ENCODE data around the gene CDC6. TPM values are rescaled to one million over a fixed set of nuclear protein-coding genes. Genes with fewer than 3 reads are reported as not detected.

CDC6 gene
- total RNA-seq, 1 experiment from 2014 or later: 17.6 TPM

DNA sequence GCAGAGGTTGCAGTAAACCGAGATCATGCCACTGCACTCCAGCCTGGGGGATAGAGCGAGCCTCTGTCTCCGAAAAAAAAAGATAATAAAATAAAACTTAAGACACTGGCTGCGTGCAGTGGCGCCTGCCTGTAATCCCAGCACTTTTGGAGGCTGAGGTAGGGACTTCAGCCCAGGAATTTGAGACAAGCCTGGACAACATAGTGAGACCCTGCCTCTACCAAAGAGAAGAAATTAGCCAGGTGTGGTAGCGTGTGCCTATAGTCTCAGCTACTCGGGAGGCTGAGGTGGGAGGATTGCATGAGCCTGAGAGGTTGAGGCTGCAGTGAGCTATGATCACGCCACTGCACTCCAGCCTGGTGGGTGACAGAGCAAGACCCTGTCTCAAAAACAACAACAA is 47.9 kb downstream of the CDC6 start:
- no peak for DNase-seq (ENCODE audit: extremely low read depth, low read depth)

DNA sequence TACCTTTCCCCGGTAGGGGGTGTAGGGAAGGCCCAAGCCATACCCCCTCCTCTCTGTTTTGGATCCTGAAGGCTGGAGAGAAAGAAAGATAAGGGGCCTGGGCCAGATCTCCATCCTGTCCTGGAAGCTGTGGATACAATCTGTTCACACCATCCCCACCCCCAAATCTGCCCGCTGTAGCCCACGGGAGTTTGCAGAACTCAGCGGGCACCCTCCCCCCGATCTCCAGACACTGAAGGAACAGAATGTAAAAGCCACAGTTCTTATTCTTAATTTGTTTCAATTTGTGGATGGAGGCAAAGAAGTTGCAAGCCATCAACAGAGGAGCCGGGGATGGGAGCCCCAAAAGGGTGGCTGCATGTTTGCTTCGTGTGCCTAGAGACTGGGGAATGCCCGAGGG is 49.7 kb downstream of the CDC6 start:
- DNase-seq (ENCODE audit: extremely low read depth, low read depth): no peak

DNA sequence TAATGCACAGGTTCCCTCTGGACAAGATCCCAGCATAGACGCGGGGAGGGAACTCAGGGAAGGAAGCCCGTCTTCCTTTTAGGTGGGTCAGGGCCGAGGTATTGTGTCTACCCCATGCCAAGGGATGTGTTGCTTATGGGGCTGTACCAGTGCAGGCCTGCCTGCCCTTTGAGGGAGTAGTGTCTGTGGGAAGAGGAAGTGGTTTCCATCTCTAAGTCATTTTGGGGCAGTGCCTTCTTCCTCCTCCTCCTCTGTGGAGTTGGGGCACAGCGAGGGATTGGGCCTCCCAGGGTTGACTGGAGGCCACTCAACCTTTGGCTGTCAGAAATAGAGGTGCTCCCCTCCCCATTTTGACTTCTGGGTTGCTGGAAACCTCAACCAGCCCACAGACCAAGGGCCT is 50.4 kb downstream of the CDC6 start:
- no peak for DNase-seq (ENCODE audit: extremely low read depth, low read depth)

DNA sequence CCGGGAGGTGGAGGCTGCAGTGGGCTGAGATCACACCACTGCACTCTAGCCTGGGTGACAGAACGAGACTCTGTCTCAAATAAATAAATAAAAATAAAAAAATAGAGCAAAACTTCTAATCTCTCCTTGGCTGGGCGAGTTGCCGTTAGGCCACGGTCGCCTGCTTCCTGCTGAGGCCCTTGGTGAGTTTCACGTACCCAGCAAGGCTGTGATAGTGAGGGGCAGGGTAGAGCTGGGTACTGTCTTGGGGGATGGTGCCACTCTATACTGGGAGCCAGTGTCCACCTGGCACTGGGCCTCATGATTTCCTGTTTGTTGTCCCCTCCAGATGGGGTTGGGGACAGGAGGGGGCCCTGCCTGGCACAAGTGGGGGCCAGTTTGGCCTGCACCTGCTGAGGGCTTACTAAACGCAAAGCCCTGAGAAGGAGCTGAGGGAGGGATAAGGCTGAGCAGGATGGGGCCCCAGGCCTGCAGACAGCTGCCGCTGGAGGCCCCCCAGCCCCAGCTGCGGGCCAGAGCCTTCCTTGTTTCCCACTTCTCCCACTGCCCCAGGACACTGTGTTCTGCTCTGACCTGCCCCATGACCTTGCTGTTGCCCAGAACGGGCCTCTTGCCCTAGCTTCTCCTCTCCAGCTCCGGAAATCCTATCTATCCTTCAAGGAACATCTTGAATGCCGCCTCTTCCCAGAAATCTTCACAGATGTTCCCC is 51.4 kb downstream of the CDC6 start:
- no peak for DNase-seq (ENCODE audit: extremely low read depth, low read depth)

DNA sequence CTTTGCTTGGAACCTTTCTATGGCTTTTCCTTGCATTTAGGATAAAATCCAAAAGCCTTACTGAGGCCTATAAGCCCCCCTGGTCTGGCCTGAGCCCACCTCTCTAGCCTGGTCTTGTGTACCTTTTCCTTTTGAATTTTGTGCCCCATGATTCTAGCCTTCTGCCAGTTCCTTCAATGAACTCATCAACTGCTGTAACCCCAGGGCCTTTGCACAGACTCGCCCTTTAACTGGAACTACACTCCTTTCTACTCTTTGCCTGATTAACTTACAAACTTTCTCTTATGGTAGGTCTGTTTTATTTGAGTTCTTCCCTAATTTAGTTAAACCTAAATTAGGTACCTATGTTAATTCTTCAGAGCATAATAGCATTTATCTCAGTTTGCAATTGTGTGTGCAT is 52.6 kb downstream of the CDC6 start:
- no peak for DNase-seq (ENCODE audit: extremely low read depth, low read depth)

- DNase-seq (ENCODE audit: extremely low read depth, low read depth): peak; percentile 90
These were observed 53.5 kb downstream of the CDC6 start for GRCh38 chr17:40340880-40341807.

- peak; percentile 47 for DNase-seq (ENCODE audit: extremely low read depth, low read depth)
These were observed 54.3 kb downstream of the CDC6 start for GRCh38 chr17:40341808-40342503.

- no peak for DNase-seq (ENCODE audit: extremely low read depth, low read depth)
These were observed 55.0 kb downstream of the CDC6 start for GRCh38 chr17:40342504-40343218.

GRCh38 chr17:40343219-40344119 is 55.8 kb downstream of the CDC6 start:
- DNase-seq (ENCODE audit: extremely low read depth, low read depth): no peak

GRCh38 chr17:40344421-40345160 is 56.9 kb downstream of the CDC6 start:
- DNase-seq (ENCODE audit: extremely low read depth, low read depth): no peak

DNA sequence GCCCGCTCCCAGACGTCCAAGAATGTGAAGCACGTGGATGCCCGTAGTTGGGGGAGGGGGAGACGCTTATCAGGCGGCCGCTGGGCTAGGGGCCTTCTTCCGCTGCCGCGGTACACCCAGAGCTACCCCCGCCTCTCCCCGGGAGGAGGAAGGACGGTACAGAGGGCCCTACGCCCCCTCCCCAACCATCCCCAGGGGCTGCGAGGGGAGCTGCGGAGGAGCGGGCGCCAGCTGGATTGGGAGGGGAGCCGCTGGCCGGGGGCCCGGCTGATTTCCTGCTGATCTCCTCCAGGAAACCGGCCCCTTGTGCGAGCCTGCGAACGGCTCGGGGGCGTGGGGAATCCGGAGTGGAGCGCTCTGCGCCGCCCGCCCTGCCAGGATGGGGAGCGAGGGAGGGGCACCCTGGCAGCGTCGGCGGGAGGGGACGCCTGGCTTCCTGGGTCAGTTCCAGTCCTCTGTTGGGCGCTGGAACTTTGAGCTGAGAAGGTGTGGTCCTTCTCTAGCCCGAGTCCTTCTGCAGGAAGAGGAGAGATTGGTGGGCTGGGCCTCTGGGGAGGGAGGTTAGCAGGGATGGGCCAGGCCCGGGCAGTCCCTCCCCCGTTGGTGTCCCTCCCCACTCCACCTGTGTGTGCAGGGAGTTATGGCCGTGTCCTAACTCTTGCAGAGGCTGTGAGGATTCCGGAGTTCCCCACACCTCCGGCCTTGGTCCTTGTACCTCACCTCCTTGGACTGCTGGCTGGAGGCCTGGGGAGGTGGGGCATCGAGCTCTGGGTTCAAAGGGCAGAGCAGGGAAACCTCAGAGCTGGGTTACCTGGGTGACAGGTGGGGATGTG is 57.7 kb downstream of the CDC6 start:
- DNase-seq (ENCODE audit: extremely low read depth, low read depth): no peak

- DNase-seq (ENCODE audit: extremely low read depth, low read depth): no peak
These were observed 58.5 kb downstream of the CDC6 start for GRCh38 chr17:40345994-40346764.

DNA sequence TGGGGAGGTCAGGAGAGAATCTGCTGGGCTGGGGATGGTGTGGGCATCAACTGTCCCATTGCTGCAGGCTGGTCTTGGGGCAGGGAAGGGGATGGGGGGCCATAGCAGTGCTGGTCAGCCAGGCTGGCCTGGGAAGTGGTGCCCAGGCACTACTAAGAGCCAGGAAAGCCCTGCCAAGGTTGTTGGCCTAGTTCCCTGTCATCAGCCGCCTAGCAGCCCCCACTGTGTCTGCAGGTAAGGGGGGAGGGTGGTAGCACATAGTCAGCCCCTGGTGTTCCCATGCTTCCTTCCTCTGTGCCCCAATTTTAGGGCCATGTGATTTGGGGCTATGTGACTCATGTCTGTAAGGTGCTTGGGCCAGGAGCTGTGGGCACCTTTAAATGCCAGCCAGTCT is 59.1 kb downstream of the CDC6 start:
- no peak for DNase-seq (ENCODE audit: extremely low read depth, low read depth)

DNA sequence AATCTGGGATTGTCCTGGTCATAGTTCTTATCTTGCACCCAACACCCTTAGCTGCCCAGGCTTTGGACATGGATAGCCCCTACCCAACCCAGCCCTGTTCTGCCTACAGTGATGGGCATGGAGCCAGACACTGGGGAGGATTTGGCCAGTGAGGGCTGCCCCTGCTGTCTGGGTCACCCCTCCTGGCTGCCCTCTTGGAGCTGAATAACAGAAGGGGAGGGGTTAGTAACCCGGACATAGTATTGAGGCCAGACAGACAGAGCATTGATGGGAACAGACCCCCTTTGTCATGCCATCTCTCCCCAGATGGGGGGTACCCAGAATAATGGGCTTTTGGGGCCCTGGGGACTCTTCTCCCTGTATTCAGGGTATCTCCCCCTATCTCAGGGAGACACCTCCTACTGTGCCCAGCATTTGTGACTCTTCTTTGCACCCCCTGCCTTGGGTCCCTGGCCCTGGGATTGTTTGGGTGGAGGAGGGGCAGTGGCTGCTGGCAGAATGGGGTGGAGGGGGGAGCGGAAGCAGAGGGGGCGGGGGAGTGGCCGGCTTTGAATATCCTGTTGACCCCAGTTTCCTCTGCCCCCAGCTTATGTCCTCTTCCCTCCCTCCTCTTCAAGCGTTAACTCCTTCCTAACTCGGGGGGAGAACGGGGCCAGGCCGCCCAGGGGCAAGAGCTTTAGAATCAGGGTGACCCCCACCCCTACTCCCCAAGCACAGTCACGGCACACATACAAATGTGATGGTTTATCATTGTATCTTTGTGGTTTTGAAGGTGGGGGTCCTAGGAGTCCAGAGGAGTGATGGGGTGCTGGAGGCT is 59.8 kb downstream of the CDC6 start:
- DNase-seq (ENCODE audit: extremely low read depth, low read depth): no peak

DNA sequence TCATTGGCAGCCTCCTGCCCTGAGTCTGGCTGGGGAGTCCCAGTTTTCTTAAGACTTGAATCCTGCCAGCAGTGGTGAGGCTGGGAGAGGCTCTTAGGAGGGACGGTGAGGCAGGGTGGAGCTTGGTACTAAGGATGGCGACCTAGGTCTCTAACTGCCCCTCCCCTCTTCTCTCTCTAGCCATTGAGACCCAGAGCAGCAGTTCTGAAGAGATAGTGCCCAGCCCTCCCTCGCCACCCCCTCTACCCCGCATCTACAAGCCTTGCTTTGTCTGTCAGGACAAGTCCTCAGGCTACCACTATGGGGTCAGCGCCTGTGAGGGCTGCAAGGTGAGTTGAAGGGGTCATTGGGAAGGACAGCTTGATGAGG is 60.4 kb downstream of the CDC6 start:
- no peak for DNase-seq (ENCODE audit: extremely low read depth, low read depth)
